ENCODE results near the gene LPGAT1.

Gene LPGAT1

DNA sequence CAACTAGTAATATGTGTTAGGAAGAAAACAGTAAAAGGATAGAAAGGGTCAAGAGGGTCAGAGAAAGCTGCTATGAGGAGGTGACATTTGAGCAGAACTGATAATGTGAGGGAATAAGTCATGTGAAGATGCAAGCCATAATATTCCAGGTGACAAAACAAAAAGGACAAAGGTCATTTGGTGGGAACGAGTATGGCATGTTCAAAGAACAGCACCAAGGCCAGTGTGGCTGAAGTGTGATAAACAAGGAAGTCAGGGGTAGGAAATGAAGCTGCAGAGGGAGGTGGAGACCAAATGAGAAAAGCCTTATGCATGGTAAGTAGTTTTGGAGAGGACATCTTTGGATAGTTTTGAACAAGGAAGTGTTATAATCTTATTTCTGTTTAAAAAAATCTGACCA is 46.7 kb downstream of the LPGAT1 start:
- DNase-seq (ENCODE audit: low read depth in 1 of 2, low spot score in 1 of 2), result no peak
- H3K27ac ChIP-seq (replicated peaks), result no peak overlapping the region
- H3K27me3 ChIP-seq (ENCODE audit: insufficient read depth, poor library complexity, severe bottlenecking), result no peaks in the 10 kb centered on the region
- H3K4me3 ChIP-seq (replicated peaks; ENCODE audit: insufficient read depth, low read length), result no peak overlapping the region
- TF ChIP-seq, protein P1, sequence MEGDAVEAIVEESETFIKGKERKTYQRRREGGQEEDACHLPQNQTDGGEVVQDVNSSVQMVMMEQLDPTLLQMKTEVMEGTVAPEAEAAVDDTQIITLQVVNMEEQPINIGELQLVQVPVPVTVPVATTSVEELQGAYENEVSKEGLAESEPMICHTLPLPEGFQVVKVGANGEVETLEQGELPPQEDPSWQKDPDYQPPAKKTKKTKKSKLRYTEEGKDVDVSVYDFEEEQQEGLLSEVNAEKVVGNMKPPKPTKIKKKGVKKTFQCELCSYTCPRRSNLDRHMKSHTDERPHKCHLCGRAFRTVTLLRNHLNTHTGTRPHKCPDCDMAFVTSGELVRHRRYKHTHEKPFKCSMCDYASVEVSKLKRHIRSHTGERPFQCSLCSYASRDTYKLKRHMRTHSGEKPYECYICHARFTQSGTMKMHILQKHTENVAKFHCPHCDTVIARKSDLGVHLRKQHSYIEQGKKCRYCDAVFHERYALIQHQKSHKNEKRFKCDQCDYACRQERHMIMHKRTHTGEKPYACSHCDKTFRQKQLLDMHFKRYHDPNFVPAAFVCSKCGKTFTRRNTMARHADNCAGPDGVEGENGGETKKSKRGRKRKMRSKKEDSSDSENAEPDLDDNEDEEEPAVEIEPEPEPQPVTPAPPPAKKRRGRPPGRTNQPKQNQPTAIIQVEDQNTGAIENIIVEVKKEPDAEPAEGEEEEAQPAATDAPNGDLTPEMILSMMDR (IDR thresholded peaks at IDR 0.05; ENCODE audit: insufficient read depth, low read length), result no peak
- TF ChIP-seq SPI1 (IDR thresholded peaks at IDR 0.05; ENCODE audit: borderline replicate concordance, low read depth), result no peak
- TF ChIP-seq, protein P2, sequence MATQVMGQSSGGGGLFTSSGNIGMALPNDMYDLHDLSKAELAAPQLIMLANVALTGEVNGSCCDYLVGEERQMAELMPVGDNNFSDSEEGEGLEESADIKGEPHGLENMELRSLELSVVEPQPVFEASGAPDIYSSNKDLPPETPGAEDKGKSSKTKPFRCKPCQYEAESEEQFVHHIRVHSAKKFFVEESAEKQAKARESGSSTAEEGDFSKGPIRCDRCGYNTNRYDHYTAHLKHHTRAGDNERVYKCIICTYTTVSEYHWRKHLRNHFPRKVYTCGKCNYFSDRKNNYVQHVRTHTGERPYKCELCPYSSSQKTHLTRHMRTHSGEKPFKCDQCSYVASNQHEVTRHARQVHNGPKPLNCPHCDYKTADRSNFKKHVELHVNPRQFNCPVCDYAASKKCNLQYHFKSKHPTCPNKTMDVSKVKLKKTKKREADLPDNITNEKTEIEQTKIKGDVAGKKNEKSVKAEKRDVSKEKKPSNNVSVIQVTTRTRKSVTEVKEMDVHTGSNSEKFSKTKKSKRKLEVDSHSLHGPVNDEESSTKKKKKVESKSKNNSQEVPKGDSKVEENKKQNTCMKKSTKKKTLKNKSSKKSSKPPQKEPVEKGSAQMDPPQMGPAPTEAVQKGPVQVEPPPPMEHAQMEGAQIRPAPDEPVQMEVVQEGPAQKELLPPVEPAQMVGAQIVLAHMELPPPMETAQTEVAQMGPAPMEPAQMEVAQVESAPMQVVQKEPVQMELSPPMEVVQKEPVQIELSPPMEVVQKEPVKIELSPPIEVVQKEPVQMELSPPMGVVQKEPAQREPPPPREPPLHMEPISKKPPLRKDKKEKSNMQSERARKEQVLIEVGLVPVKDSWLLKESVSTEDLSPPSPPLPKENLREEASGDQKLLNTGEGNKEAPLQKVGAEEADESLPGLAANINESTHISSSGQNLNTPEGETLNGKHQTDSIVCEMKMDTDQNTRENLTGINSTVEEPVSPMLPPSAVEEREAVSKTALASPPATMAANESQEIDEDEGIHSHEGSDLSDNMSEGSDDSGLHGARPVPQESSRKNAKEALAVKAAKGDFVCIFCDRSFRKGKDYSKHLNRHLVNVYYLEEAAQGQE (IDR thresholded peaks at IDR 0.05; ENCODE audit: insufficient replicate concordance, low read depth), result no peak
- TF ChIP-seq GABPA (IDR thresholded peaks at IDR 0.05; ENCODE audit: low read depth), result no peak
- no peak for TF ChIP-seq POLR2AphosphoS5 (IDR thresholded peaks at IDR 0.05; ENCODE audit: low read depth)

DNA sequence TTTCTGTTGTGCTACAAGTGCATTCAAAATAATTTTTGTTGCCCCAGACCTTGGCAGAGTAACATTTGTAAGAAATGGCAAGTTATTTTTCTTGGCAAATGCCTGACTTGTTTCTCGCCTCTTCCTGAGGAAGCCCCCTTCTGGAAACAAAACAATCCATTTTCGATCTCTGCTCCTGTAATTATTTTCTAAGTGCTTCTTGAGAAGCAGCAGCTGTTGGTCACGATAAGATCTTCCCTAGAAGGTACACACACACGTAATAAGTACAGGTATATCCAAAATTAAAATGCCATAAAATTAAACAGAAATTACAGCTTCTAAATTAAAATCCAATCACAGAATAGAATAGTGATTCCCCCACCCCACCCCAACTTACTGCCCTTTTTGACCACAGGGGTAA is 47.3 kb downstream of the LPGAT1 start:
- DNase-seq (ENCODE audit: low read depth in 1 of 2, low spot score in 1 of 2), result no peak
- Histone ChIP-seq H3K4me3 (replicated peaks; ENCODE audit: insufficient read depth, low read length) (no peak overlapping the region), H3K27me3 (ENCODE audit: insufficient read depth, poor library complexity, severe bottlenecking) (no peaks in the 10 kb centered on the region), H3K27ac (replicated peaks) (no peak overlapping the region)
- TF ChIP-seq POLR2AphosphoS5 (IDR thresholded peaks at IDR 0.05; ENCODE audit: low read depth) (no peak), SPI1 (IDR thresholded peaks at IDR 0.05; ENCODE audit: borderline replicate concordance, low read depth) (no peak), GABPA (IDR thresholded peaks at IDR 0.05; ENCODE audit: low read depth) (no peak)
- TF ChIP-seq, protein P1 (IDR thresholded peaks at IDR 0.05; ENCODE audit: insufficient read depth, low read length), result no peak
- TF ChIP-seq, protein P2 (IDR thresholded peaks at IDR 0.05; ENCODE audit: insufficient replicate concordance, low read depth), result no peak

DNA sequence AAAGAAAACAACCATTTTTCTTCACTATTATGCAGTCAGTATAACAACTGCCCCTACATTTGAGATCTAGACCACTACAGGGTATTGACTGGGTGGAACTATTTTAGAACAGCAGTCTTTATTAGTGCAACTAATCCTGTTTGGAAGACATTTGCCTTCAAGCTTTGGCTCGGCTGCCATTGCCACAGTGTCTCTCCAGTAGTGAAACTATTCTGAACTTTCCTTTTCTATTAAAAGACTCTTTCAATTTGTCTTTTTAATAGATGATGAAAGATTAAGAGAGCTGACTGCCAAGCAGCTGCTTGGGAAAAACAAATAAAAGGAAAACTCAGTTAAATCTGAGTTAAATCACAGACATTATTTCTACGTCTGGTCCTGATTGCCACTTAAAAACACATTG is 49.3 kb downstream of the LPGAT1 start:
- TF ChIP-seq SPI1 (IDR thresholded peaks at IDR 0.05; ENCODE audit: borderline replicate concordance, low read depth), result no peak
- TF ChIP-seq, protein P1 (IDR thresholded peaks at IDR 0.05; ENCODE audit: insufficient read depth, low read length), result no peak
- TF ChIP-seq, protein P2 (IDR thresholded peaks at IDR 0.05; ENCODE audit: insufficient replicate concordance, low read depth), result no peak
- no peak for TF ChIP-seq GABPA (IDR thresholded peaks at IDR 0.05; ENCODE audit: low read depth)
- no peak for TF ChIP-seq POLR2AphosphoS5 (IDR thresholded peaks at IDR 0.05; ENCODE audit: low read depth)
- no peak for DNase-seq (ENCODE audit: low read depth in 1 of 2, low spot score in 1 of 2)
- no peak overlapping the region for H3K4me3 ChIP-seq (replicated peaks; ENCODE audit: insufficient read depth, low read length)
- H3K27ac ChIP-seq (replicated peaks), result no peak overlapping the region
- no peaks in the 10 kb centered on the region for H3K27me3 ChIP-seq (ENCODE audit: insufficient read depth, poor library complexity, severe bottlenecking)

All from HL-60 (cell line).